Activated T-cell treated with anti-CD3 and anti-CD28 coated beads, Interleukin-2, amount 50 U/mL, for 24 hours (primary cell): Measurements from ENCODE around the gene SKOR2.
A peak's percentile ranks its signal among the peaks of the same experiment; 100 is the strongest.
"Not testable (repeated sequence)": the region's sequence is repeated elsewhere in the genome, so short reads cannot be mapped to it uniquely, and the experiment has no call there.

Source experiments
- DNase-seq: peaks from one replicate; pipeline ENCODE4 v3.0.0-alpha.2; 2020
- H3K27ac Mint-ChIP-seq: 2 replicates; pipeline ENCODE4 v1.8.0; 2020; ENCODE audit warnings: mild to moderate bottlenecking, mixed read lengths
- H3K27me3 Mint-ChIP-seq: 2 replicates; pipeline ENCODE4 v1.8.0; 2020; ENCODE audit warnings: mixed read lengths
- H3K36me3 Mint-ChIP-seq: 2 replicates; pipeline ENCODE4 v1.8.0; 2020; ENCODE audit warnings: low read depth, mixed read lengths
- H3K4me1 Mint-ChIP-seq: 2 replicates; pipeline ENCODE4 v1.8.0; 2020; ENCODE audit warnings: low read depth, mixed read lengths
- H3K4me3 Mint-ChIP-seq: 2 replicates; pipeline ENCODE4 v1.8.0; 2020; ENCODE audit warnings: mild to moderate bottlenecking, moderate library complexity, mixed read lengths
- H3K9me3 Mint-ChIP-seq: 2 replicates; pipeline ENCODE4 v1.8.0; 2020; ENCODE audit warnings: mixed read lengths

Gene SKOR2

DNA sequence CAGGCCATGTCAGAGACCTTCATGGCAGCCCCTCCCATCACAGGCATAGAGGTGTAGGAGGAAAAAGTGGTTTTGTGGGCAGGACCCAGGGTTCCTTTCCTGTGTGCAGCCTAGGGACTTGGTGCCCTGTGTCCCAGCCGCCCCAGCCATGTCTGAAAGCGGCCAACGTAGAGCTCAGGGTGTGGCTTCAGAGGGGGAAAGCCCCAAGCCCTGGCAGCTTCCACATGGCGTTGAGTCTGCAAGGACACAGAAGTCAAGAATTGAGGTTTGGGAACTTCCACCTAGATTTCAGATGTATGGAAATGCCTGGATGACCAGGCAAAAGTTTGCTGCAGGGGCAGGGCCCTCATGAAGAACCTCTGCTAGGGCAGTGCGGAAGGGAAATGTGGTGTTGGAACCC is 69.3 kb downstream of the SKOR2 start:
- DNase-seq, H3K4me3 Mint-ChIP-seq, H3K27ac Mint-ChIP-seq, H3K4me1 Mint-ChIP-seq, H3K36me3 Mint-ChIP-seq: not testable (repeated sequence)
- H3K9me3 Mint-ChIP-seq, result peaks cover 18% of the 10 kb centered on the region
- peaks cover 13% of the 10 kb centered on the region for H3K27me3 Mint-ChIP-seq

DNA sequence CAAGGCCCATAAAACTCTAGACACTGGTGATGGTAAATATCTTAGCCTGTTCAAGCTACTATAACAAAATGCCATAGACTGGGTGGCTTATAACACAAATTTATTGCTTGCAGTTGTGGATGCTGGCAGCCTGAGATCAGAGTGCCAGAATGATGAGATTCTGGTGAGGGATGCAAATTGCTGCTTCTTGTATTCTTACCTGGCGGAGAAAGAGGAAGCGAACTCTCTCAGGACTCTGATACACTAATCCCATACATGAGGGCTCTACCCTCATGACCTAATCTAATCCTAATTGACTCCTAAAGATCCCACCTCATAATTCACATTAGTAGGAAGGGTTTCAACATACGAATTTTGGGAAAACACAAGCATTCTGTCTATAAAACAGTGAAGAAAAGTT is 70.7 kb downstream of the SKOR2 start:
- Mint-ChIP-seq H3K27me3 (peaks cover 6% of the 10 kb centered on the region), H3K27ac (no peak overlapping the region), H3K4me3 (no peak overlapping the region), H3K36me3 (no peaks in the 10 kb centered on the region), H3K4me1 (peaks cover 2% of the 10 kb centered on the region), H3K9me3 (peaks cover 14% of the 10 kb centered on the region)
- no peak for DNase-seq

DNA sequence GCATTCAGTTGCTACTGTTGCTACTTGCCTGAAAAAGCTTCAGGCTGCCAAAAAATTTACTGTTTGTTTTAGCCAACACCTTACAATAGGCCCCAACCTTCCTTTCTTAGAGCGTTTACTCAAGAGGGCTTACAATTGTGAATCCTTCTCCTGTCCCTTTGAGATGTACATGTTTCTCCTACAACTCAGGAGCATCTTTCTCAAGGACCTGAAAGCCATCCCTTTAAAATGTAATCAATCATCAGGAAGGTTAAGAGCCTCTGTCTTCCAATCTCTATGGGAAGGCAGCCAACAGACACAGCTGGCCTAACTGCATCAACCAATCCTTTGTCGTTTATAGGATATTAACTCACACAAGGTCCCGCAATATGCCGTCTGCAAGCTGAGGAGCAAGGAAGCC is 71.9 kb downstream of the SKOR2 start:
- Mint-ChIP-seq H3K4me1 (peaks cover 2% of the 10 kb centered on the region), H3K27me3 (peaks cover 6% of the 10 kb centered on the region), H3K9me3 (peaks cover 6% of the 10 kb centered on the region), H3K36me3 (no peaks in the 10 kb centered on the region), H3K4me3 (no peak overlapping the region), H3K27ac (no peak overlapping the region)
- no peak for DNase-seq

DNA sequence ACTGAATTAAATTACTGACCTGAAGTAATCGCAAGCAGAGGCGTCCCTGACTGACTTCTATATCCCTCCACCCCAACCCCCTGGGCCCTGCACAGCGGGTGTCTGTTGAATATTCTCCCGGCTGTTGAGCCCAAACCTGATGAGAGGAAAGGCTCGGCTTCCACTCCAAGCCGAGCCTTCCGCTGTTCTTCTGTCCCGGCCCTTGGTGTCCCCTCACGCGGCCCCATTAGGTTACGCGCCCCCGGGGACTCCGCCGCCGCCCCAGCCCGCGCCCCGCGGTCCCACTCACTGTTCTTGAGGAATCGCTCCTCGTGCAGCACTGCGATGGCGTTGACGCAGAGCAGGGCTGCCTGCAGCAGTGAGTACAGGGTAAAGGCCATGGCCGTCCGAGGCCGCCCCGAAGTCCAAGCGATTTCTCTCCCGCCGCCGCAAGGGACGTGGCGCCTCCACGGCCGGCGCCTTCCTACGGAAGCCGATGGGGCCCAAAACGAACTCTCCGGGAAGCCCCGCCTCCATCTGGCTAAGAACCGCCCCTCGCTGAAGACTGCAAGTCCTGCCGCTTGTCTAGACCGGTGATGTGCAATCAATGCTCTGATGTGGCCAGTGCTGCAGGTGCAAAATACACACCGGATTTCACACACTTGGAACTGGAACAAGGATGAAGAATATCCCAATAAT is 75.4 kb downstream of the SKOR2 start, which contains the start of gene IER3IP1:
Gene IER3IP1 (minus strand): TSS at position 467 of the 678 bp plus-strand sequence. CDS start 87 bp downstream, at position 380.
- H3K27ac Mint-ChIP-seq, result peak within 1 kb of the TSS; percentile 35
- no peaks in the 10 kb centered on the region for H3K9me3 Mint-ChIP-seq
- peaks cover 6% of the 10 kb centered on the region for H3K4me1 Mint-ChIP-seq
- peak; percentile 94 for DNase-seq
- H3K36me3 Mint-ChIP-seq, result peaks cover 6% of the 10 kb centered on the region
- peaks cover 3% of the 10 kb centered on the region for H3K27me3 Mint-ChIP-seq
- H3K4me3 Mint-ChIP-seq, result no peak within 1 kb of the TSS

DNA sequence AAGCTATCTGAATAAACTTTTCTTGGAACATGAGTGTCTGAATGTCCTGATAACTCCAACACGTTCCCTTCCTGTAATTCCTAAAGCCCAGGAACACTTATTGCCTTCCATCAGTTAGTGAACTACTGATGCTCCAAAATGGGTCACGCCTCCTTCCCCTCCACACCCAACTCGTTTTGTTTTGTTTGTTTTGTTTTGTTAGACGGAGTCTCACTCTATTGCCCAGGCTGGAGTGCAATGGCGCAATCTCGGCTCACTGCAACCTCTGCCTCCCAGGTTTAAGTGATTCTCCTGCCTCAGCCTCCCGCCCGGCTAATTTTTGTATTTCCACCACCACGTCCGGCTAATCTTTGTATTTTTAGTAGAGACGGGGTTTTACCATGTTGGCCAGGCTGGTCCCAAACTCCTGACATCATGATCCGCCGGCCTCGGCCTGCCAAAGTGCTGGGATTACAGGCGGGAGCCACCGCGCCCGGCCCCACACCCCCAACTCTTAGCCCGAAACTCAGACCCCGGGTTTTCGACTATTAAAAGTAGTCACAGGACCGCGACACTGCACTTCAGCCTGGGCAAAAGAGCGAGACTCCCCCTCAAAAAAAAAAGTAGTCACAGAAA is 76.1 kb downstream of the SKOR2 start:
- H3K36me3 Mint-ChIP-seq, result peaks cover 7% of the 10 kb centered on the region
- H3K4me1 Mint-ChIP-seq, result peaks cover 6% of the 10 kb centered on the region
- no peak overlapping the region for H3K27ac Mint-ChIP-seq
- no peak for DNase-seq
- no peaks in the 10 kb centered on the region for H3K9me3 Mint-ChIP-seq
- peaks cover 3% of the 10 kb centered on the region for H3K27me3 Mint-ChIP-seq
- H3K4me3 Mint-ChIP-seq, result no peak overlapping the region

DNA sequence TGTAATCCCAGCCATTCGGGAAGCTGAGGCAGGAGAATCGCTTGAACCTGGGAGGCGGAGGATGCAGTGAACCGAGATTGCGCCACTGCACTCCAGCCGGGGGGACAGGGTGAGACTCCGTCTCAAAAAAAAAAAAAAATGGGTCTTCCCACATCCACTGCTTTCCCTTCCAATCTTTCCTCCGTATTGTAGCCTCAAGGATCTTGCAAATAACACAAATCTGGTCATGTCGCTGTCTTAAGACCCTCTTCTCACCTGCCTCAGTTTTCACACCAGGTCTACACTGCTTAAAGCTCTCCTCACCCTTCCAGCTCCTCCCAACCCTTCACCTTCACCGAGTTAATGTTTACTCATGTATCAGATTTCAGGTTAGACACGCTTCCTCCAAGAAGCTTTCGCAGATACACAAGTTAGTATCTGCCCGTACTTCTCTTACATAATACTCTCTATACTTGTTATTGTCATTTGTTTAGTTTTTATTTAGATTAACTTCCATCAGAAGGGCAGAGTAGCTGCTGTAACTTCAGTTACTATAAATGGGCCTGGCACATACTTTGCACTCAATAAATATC is 76.8 kb downstream of the SKOR2 start:
- no peak for DNase-seq
- peaks cover 10% of the 10 kb centered on the region for H3K4me1 Mint-ChIP-seq
- H3K27me3 Mint-ChIP-seq, result peaks cover 3% of the 10 kb centered on the region
- no peak overlapping the region for H3K4me3 Mint-ChIP-seq
- H3K27ac Mint-ChIP-seq, result no peak overlapping the region
- peaks cover 9% of the 10 kb centered on the region for H3K36me3 Mint-ChIP-seq
- H3K9me3 Mint-ChIP-seq, result no peaks in the 10 kb centered on the region

DNA sequence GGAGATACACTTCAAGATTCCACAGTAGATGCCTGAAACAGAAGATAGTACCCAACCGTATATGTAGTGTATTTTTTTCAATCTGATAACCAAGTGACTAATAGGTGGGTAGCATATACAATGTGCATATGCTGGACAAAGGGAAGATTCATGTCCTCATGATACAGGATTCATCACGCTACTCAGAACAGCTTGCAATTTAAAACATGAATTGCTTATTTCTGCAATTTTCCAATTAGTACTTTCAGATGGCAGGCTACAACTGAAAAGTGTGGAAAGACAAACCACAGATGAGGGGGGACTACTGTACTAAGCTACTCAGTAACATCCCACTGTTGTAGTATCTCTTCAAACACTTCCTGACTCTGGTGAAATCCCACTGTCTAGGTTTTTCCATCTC is 79.0 kb downstream of the SKOR2 start:
- Mint-ChIP-seq H3K27ac (no peak overlapping the region), H3K36me3 (peaks cover 18% of the 10 kb centered on the region), H3K9me3 (no peaks in the 10 kb centered on the region), H3K4me1 (peaks cover 22% of the 10 kb centered on the region), H3K27me3 (peaks cover 2% of the 10 kb centered on the region), H3K4me3 (no peak overlapping the region)
- no peak for DNase-seq

DNA sequence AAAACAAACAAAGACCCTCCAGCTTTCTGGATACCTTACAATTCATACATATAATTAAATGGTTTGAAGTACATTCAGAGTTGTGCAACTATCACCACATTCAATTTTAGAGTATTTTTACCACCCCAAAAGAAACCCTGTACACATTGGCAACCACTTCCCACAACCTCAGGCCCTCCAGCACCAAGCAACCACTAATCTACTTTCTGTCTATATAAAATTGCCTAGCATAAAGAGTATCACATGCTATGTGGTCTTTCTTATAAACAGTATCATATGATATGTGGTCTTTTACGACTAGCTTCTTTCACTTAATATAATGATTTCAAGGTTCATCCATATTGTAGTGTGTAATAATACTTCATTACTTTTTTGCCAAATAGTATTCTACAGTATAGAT is 82.5 kb downstream of the SKOR2 start:
- DNase-seq, result no peak
- Mint-ChIP-seq H3K4me3 (no peak overlapping the region), H3K27me3 (no peaks in the 10 kb centered on the region), H3K27ac (no peak overlapping the region), H3K4me1 (peaks cover 40% of the 10 kb centered on the region), H3K36me3 (peaks cover 34% of the 10 kb centered on the region), H3K9me3 (no peaks in the 10 kb centered on the region)

DNA sequence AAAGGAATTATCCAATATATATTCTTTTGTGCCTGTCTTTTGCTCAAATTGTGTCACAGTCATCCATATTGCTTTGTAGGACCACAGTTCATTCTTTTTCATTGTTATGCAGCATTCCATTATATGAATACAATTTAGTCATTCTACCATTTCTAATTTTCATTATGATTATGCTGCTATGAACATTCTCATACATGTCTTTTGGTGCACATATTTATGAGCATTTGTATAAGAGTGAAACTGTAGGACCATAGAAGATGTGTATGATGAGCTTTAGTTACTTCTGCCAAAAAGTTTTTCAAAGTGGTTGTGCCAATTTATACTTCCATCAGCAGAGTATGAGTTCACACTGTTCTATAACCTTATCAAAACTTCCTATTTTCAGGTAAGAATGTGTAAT is 83.0 kb downstream of the SKOR2 start:
- Mint-ChIP-seq H3K4me1 (peaks cover 44% of the 10 kb centered on the region), H3K9me3 (no peaks in the 10 kb centered on the region), H3K27me3 (no peaks in the 10 kb centered on the region), H3K36me3 (peaks cover 37% of the 10 kb centered on the region), H3K27ac (no peak overlapping the region), H3K4me3 (no peak overlapping the region)
- no peak for DNase-seq

DNA sequence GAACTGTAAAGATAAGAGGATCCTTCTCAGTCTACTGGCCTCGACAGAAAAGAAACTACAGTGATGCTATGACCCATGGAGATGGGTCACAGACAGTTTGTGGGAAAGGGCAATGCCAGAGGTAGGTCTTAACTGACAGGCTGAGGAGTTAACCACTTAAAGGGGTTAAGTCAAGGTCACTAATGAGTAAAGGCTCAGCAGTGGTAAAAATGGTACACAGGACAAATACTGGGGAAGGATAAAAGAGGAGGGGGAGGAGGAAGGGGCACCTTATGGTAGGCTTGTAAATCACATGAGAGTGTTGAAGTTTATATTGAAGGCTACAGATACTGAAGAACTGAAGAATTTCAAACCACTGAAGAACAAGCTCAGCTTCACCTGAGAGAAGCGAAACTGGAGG is 85.2 kb downstream of the SKOR2 start:
- no peak overlapping the region for H3K4me3 Mint-ChIP-seq
- peaks cover 47% of the 10 kb centered on the region for H3K36me3 Mint-ChIP-seq
- H3K27ac Mint-ChIP-seq, result no peak overlapping the region
- no peak for DNase-seq
- peaks cover 50% of the 10 kb centered on the region for H3K4me1 Mint-ChIP-seq
- H3K27me3 Mint-ChIP-seq, result no peaks in the 10 kb centered on the region
- no peaks in the 10 kb centered on the region for H3K9me3 Mint-ChIP-seq

DNA sequence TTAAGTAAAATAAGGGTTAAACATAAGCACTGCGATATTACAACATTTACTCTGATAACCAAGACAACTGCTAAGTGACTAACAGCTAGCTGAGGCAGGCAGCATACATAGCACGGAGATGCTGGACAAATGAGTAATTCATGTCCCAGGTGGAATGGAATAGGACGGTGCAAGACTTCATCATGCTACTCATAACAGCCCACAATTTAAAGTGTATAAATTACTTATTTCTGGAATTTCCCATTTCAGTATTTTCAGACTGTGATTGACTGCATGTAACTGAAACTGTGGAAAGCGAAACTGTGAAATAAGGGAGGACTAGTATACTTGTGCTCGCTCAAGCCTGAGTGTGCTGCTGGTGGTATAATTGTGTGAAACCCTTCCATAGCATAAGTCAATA is 88.2 kb downstream of the SKOR2 start:
- Mint-ChIP-seq H3K27me3 (no peaks in the 10 kb centered on the region), H3K4me1 (peaks cover 35% of the 10 kb centered on the region), H3K27ac (peak overlapping the region; percentile 52), H3K4me3 (no peak overlapping the region), H3K9me3 (no peaks in the 10 kb centered on the region), H3K36me3 (peaks cover 54% of the 10 kb centered on the region)
- no peak for DNase-seq

DNA sequence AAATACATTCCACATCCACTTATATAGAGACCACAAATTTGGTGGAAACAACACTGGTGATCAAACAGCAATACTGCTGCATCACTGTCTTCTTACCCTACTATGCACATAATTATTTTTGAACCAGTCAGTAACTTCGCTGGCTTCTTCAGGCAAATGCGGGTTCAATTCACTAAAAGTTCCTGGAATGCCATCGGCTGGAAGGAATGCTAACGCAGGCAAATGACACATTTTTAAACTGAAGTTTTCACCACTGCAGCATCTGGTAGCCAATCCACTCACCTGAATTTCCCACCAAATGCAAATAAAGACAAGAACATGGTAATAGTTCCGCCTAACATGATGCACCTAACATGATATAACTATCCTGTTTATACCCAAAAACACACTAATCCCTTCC is 91.2 kb downstream of the SKOR2 start:
- Mint-ChIP-seq H3K36me3 (peaks cover 71% of the 10 kb centered on the region), H3K27ac (no peak overlapping the region), H3K27me3 (no peaks in the 10 kb centered on the region), H3K4me3 (no peak overlapping the region), H3K9me3 (no peaks in the 10 kb centered on the region), H3K4me1 (peaks cover 25% of the 10 kb centered on the region)
- no peak for DNase-seq

DNA sequence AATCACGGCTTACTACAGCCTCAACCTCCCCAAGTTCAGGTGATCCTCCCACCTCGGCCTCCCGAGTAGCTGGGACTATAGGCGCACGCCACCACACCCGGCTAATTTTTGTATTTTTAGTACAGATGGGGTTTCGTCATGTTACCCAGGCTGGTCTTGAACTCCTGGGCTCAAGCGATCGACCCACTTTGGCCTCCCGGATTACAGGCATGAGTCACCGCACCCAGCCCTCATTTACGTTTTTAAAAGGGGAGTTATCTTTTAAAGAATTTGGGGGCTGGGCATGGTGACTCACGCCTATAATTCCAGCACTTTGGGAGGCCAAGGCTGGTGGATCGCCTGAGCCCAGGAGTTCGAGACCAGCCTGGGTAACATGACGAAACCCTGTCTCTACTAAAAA is 93.1 kb downstream of the SKOR2 start:
- H3K9me3 Mint-ChIP-seq, H3K27ac Mint-ChIP-seq, DNase-seq, H3K4me1 Mint-ChIP-seq, H3K4me3 Mint-ChIP-seq, H3K27me3 Mint-ChIP-seq: not testable (repeated sequence)
- H3K36me3 Mint-ChIP-seq, result peaks cover 73% of the 10 kb centered on the region
